Psoas muscle (tissue), 8 donors: ENCODE measurements around the gene INSR. TPM values are rescaled to one million over a fixed set of nuclear protein-coding genes. Genes with fewer than 3 reads are reported as not detected.

Source experiments
- ATAC-seq, 4 donors: fragments of 200-7000 bp; cut with Tn5 transposase; one replicate each; pipeline ENCODE4 v1.9.1; 2020; ENCODE audit warnings: moderate library complexity in 3 of 4, mild to moderate bottlenecking in 2 of 4
- DNase-seq, 2 donors: peaks; one replicate each; pipeline ENCODE4 v3.0.0-alpha.2; 2020
- H3K27ac ChIP-seq: fragments of 200-600 bp; one replicate; pipeline ENCODE4 v1.8.0; 2022
- H3K27me3 ChIP-seq, 3 donors: fragments of 200-600 bp in 1 of 3; one replicate each; pipeline versions ENCODE4 v1.6.1 to v1.8.0; 2013 to 2022; ENCODE audit warnings: low read length in 2 of 3, mild to moderate bottlenecking in 2 of 3, moderate library complexity in 1 of 3; ENCODE audit not compliant: insufficient read depth in 3 of 3
- H3K36me3 ChIP-seq, 2 donors: fragments of 200-600 bp in 1 of 2; one replicate each; pipeline versions ENCODE4 v1.6.1 to v1.8.0; 2013 to 2022; ENCODE audit warnings: low read depth in 1 of 2, mild to moderate bottlenecking in 1 of 2, moderate library complexity in 1 of 2; ENCODE audit not compliant: insufficient read depth in 1 of 2
- H3K4me1 ChIP-seq: fragments of 200-600 bp; one replicate; pipeline ENCODE4 v1.8.0; 2022
- H3K4me3 ChIP-seq: fragments of 200-600 bp; one replicate; pipeline ENCODE4 v1.8.0; 2022; ENCODE audit warnings: mild to moderate bottlenecking
- H3K9me3 ChIP-seq: fragments of 200-600 bp; one replicate; pipeline ENCODE4 v1.8.0; 2022
- WGBS, 3 donors: extraction: QIAGEN DNeasy Blood & Tissue Kit; methylation state at CpG; one replicate each; pipeline versions ENCODE4 v1.1.6 to v1.1.7; 2013; 5-methylcytosine and 5-hydroxymethylcytosine counted together
- intact Hi-C, 2 donors: fragments of 100-400 bp; cut with DNase I; formaldehyde crosslinking; loops; one replicate each; pipeline versions ENCODE4 v1.11.0 to v1.14.2; 2022
- polyA plus RNA-seq, 3 donors: library from polyadenylated mRNA; stranded (reverse); fragments of 200-250 nt; gene quantifications; one replicate each; pipeline ENCODE4 v1.2.3, GENCODE V29; 2013
- total RNA-seq, 4 donors: library from RNA; stranded (reverse); fragmentation: NEBNext Ultra II Directional in 2 of 4; extraction: Animal tissue kit (Norgen Biotek cat#: 25700) in 2 of 4; gene quantifications; one replicate each; pipeline versions ENCODE4 v1.2.1 to v1.2.4, GENCODE V29; 2021 to 2023
- TF ChIP-seq, protein P1 (sequence below): fragments of 200-600 bp; IDR thresholded peaks from one replicate; pipeline ENCODE4 v1.8.0; 2022; ENCODE audit warnings: antibody characterized with exemption
- donor health status: healthy with polysubstance abuse.
- donor health status: DM: no; HTN: no; CAD: no; lungs with moderate emphysema.
- donor health status: Bipolar disorder and iron deficiency.
- donor health status: healthy.
- donor health status: DM: yes; HTN: yes; CAD: no.
- donor health status: DM: no; HTN: no; CAD: no.
- donor health status: DM: no; HTN: no; CAD: no.
- donor health status: DM: yes; HTN: yes; CAD: no.

Gene INSR
- total and polyA plus RNA-seq, 7 donors = 3.7 to 95.1 (median 48.5) TPM

DNA sequence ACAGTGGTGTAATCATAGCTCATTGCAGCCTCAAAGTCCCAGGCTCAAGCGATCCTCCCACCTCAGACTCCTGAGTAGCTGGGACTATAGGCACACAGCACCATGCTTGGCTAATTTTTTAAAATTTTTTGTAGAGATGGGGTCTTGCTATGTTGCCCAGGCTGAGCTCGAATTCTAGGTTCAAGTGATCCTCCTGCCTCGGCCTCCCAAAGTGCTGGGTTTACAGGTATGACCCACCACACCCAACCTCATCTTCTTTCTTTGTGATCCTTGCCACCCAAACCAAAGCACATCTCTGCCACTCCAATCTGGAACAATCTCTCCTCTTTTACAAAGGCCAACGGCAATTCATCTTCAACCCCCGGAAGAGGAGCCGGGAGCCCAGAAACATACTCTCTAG lies 38.6 kb downstream of the INSR start:
- TF ChIP-seq, protein P1, sequence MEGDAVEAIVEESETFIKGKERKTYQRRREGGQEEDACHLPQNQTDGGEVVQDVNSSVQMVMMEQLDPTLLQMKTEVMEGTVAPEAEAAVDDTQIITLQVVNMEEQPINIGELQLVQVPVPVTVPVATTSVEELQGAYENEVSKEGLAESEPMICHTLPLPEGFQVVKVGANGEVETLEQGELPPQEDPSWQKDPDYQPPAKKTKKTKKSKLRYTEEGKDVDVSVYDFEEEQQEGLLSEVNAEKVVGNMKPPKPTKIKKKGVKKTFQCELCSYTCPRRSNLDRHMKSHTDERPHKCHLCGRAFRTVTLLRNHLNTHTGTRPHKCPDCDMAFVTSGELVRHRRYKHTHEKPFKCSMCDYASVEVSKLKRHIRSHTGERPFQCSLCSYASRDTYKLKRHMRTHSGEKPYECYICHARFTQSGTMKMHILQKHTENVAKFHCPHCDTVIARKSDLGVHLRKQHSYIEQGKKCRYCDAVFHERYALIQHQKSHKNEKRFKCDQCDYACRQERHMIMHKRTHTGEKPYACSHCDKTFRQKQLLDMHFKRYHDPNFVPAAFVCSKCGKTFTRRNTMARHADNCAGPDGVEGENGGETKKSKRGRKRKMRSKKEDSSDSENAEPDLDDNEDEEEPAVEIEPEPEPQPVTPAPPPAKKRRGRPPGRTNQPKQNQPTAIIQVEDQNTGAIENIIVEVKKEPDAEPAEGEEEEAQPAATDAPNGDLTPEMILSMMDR = no peak
- intact Hi-C loops = no loop called here
- Histone ChIP-seq H3K4me1 (peaks cover 19% of the 10 kb centered on the region), H3K27me3 (no peaks in the 10 kb centered on the region), H3K27ac (no peak overlapping the region), H3K9me3 (no peaks in the 10 kb centered on the region), H3K4me3 (no peak overlapping the region), H3K36me3 (no peaks in the 10 kb centered on the region)
- WGBS, 3 donors = 90 to 100% (median 97%) methylated on average over 6 of the region's 6 CpGs
- no peak for ATAC-seq
- no peak for DNase-seq

DNA sequence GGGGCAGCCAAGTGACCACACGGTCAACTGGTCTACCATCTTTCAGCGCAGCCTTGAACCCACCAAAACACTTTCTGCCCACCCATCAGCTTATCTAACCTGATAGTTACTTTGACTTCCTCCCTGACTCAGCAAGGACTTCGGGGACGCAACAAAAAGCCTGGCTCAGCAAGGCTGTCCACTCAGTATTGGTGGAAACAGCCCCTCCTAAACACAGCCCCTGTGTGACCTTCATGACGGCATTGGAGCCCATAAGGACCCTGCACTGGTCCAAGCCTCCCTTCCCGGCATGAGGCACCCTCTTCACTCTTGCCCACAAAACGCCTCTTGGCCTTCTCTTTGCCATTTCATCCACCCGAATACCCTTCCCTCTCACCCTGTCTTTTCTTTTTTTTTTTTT lies 39.1 kb downstream of the INSR start:
- peaks cover 16% of the 10 kb centered on the region for H3K4me1 ChIP-seq
- TF ChIP-seq, protein P1 = no peak
- ATAC-seq = no peak
- intact Hi-C loops = no loop called here
- no peaks in the 10 kb centered on the region for H3K9me3 ChIP-seq
- no peaks in the 10 kb centered on the region for H3K36me3 ChIP-seq
- no peak overlapping the region for H3K27ac ChIP-seq
- no peak overlapping the region for H3K4me3 ChIP-seq
- DNase-seq = no peak
- 89 to 93% (median 91%) methylated on average over 8 of the region's 8 CpGs for WGBS, 3 donors
- H3K27me3 ChIP-seq = no peaks in the 10 kb centered on the region

DNA sequence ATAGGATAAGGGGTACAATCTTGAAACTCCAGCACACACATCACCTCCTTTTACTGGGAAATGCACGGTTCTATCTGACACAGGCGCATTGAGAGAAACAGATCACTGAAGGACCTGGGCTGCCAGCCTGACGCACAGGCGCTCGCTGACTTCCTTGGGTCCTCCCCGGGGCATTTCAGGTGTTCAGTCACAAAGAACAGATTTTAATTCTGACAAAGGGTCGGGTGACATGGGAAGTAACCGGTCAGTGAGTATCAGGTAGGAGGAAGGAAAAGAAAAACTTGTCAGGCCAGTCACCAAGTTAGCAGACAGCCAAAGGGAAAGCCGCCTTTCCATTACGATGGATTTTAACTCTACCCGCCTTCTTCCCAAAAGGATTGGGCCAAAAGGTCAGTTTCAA lies 39.6 kb downstream of the INSR start:
- intact Hi-C loops = no loop called here
- ATAC-seq (no peak), DNase-seq (no peak)
- H3K27ac ChIP-seq = no peak overlapping the region
- TF ChIP-seq, protein P1 = no peak
- H3K36me3 ChIP-seq = no peaks in the 10 kb centered on the region
- H3K9me3 ChIP-seq = no peaks in the 10 kb centered on the region
- H3K4me3 ChIP-seq = no peak overlapping the region
- 86% methylated on average over 11 of the region's 11 CpGs for WGBS, 3 donors
- H3K4me1 ChIP-seq = peaks cover 10% of the 10 kb centered on the region
- no peaks in the 10 kb centered on the region for H3K27me3 ChIP-seq

DNA sequence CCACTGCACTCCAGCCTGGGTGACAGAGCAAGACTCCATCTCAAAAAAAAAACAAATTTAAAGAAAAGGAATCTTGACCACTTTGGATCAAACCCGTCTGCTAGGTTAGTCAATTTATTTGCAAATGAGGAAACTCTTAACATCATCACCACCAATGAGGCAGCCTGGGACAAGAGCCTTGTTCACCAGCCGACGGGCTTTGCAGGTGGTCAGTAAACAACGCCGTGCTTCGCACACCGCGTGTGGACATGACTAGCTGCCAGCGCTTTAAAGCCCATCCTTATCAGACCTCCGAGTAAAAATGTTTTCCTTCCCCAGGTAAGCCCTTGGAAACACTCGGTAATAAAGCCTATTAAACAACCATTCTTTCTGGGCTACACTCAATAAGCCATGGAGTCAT lies 41.9 kb downstream of the INSR start:
- TF ChIP-seq, protein P1 = no peak
- intact Hi-C loops = no loop called here
- Histone ChIP-seq H3K4me3 (no peak overlapping the region), H3K36me3 (no peaks in the 10 kb centered on the region), H3K27me3 (no peaks in the 10 kb centered on the region), H3K27ac (no peak overlapping the region), H3K4me1 (peaks cover 6% of the 10 kb centered on the region), H3K9me3 (no peaks in the 10 kb centered on the region)
- 93 to 95% (median 94%) methylated on average over 11 of the region's 11 CpGs for WGBS, 3 donors
- DNase-seq = no peak
- no peak for ATAC-seq

DNA sequence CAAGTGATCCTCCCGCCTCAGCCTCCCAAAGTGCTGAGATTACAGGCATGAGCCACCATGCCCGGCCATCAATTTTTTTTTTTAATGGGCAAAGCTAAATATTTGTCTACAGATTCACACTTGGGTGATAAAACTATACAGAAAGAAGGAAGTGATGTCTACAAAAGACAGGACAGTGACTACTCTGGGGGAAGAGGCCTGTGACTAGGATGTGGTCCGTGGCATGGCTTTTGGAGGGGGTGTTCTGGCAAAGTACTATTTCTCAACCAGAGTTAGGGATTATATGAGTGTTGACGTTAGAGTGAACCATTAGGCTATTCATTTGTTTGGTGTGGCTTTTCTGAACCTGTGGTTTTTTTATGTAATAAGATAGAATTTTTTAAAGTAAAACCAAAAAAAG lies 42.7 kb downstream of the INSR start:
- Histone ChIP-seq H3K27me3 (no peaks in the 10 kb centered on the region), H3K36me3 (no peaks in the 10 kb centered on the region), H3K27ac (no peak overlapping the region), H3K4me3 (no peak overlapping the region), H3K4me1 (peaks cover 5% of the 10 kb centered on the region), H3K9me3 (peaks cover 5% of the 10 kb centered on the region)
- ATAC-seq (no peak), DNase-seq (no peak)
- 88 to 96% (median 95%) methylated on average over 4 of the region's 4 CpGs for WGBS, 3 donors
- TF ChIP-seq, protein P1 = no peak
- intact Hi-C loops = no loop called here
